ENCODE measurements around the gene ZDHHC22. TPM values are rescaled to one million over a fixed set of nuclear protein-coding genes. Genes with fewer than 3 reads are reported as not detected.

Gene ZDHHC22
- total RNA-seq, 3 donors from 2014 or later (not counting 1 experiment from before 2014, with no cell fraction given): not detected

DNA sequence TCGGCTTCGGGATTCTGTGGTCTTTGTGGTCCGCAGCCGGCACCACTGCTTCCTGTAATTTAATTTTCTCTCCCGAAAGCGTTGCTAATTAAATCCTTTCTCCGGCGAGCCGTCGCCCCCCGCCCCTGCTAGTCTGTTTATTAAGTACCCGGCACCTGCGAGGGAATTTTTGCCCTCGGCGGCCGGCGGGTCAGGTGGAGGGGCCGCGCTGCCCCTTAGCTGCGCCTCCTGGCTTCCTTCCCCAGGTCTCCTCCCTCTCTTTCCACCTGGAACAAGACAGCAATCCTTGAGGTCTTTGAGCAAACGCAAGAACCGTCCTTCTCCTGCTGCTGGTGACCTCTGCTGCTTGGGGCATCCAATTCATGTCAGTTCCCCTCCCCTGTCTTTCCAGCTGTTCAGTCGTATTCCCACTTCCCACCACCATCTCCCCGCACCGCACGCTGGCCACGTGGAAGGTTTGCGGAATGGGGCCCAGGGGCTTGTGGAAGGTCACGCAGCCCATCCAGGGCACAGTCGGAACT is 16.2 kb downstream of the ZDHHC22 start:
- peak overlapping the region; percentile 80 for H3K4me3 Mint-ChIP-seq
- peaks cover 52% of the 10 kb centered on the region for H3K4me1 ChIP-seq (ENCODE audit: control insufficient read depth, insufficient read depth, low read length)
- peak overlapping the region in 1 of 2 donors; percentile 57 for H3K27ac Mint-ChIP-seq
- intact Hi-C loops (cut with micrococcal nuclease): no loop called here
- H3K4me3 ChIP-seq (ENCODE audit: low read length): peak overlapping the region; percentile 15
- ATAC-seq (no peak), DNase-seq (peak in 1 of 2 donors; percentile 12)
- peaks cover 5% of the 10 kb centered on the region for H3K27me3 ChIP-seq (ENCODE audit: control insufficient read depth, insufficient read depth, low read length)
- peaks cover 24 to 30% of the 10 kb centered on the region in 2 donors for H3K27me3 Mint-ChIP-seq (ENCODE audit: low read depth in 2 of 2)
- H3K9me3 Mint-ChIP-seq: no peaks in the 10 kb centered on the region
- H3K27ac ChIP-seq (ENCODE audit: low read length): no peak overlapping the region
- no peaks in the 10 kb centered on the region for H3K36me3 Mint-ChIP-seq
- H3K36me3 ChIP-seq (ENCODE audit: control insufficient read depth, insufficient read depth, low read length): no peaks in the 10 kb centered on the region
- TF ChIP-seq, protein P1, sequence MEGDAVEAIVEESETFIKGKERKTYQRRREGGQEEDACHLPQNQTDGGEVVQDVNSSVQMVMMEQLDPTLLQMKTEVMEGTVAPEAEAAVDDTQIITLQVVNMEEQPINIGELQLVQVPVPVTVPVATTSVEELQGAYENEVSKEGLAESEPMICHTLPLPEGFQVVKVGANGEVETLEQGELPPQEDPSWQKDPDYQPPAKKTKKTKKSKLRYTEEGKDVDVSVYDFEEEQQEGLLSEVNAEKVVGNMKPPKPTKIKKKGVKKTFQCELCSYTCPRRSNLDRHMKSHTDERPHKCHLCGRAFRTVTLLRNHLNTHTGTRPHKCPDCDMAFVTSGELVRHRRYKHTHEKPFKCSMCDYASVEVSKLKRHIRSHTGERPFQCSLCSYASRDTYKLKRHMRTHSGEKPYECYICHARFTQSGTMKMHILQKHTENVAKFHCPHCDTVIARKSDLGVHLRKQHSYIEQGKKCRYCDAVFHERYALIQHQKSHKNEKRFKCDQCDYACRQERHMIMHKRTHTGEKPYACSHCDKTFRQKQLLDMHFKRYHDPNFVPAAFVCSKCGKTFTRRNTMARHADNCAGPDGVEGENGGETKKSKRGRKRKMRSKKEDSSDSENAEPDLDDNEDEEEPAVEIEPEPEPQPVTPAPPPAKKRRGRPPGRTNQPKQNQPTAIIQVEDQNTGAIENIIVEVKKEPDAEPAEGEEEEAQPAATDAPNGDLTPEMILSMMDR (IDR thresholded peaks at IDR 0.05): peak; percentile 49
- no peaks in the 10 kb centered on the region for H3K9me3 ChIP-seq (ENCODE audit: control insufficient read depth, insufficient read depth, low read length)
- H3K4me1 Mint-ChIP-seq: peaks cover 24 to 31% of the 10 kb centered on the region in 2 donors
- WGBS (ENCODE audit: insufficient coverage): 15% methylated on average over 30 of the region's 30 CpGs

DNA sequence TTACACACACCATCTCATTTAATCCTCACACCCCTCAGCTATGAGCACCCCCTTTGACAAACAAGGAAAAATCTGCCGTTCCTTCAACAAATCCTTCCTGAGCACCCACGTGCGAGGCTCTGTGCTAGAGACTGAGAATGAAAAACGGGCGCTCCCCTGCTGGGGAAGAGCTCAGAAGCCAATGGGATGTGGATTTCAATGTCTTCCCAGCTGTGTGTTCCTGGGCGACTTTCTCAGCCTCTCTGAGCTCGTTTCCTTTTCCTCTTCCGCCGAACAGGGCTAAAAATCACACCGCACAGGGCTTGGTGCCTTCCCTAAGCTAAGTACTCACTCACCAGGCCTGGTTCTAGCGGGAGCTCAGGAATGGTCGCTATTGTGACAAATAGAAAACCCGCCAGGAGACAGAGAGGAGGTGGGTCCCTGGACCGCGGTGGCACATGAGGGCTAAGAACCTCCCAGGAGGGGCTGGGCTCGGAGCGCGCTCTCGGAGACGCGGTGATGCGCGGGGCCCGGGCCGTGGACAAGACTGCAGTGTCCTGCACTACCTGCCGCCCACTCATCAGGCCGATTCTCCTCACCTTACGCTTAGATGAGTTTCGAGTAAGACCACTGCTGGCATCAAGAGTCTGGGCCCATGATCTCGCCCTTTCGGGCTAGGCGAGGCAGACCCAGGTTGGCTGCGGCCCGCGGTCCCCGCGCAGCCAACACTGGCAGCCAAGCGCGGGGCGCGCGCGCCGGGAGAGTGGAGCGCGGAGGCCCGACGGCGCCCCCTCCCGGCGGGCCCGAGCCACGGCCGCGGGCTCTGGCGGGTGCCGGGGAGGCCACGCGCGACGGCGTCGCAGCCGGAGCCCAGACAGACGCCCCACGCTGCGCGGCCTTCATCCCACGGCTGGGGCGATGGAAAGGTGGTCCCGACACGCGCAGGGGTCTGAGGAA is 17.0 kb downstream of the ZDHHC22 start:
- TF ChIP-seq, protein P1 (IDR thresholded peaks at IDR 0.05): peak; percentile 74
- Mint-ChIP-seq H3K36me3 (no peaks in the 10 kb centered on the region), H3K4me1 (peaks cover 24 to 31% of the 10 kb centered on the region in 2 donors), H3K27ac (peak overlapping the region in 1 of 2 donors; percentile 57), H3K9me3 (no peaks in the 10 kb centered on the region), H3K27me3 (ENCODE audit: low read depth in 2 of 2) (peaks cover 17 to 25% of the 10 kb centered on the region in 2 donors), H3K4me3 (peak overlapping the region; percentile 76)
- ATAC-seq (peak; percentile 87 to 91 (median 87)), DNase-seq (peak; percentile 72 to 88)
- Histone ChIP-seq H3K36me3 (ENCODE audit: control insufficient read depth, insufficient read depth, low read length) (no peaks in the 10 kb centered on the region), H3K4me3 (ENCODE audit: low read length) (peak overlapping the region; percentile 55), H3K4me1 (ENCODE audit: control insufficient read depth, insufficient read depth, low read length) (peaks cover 59% of the 10 kb centered on the region), H3K9me3 (ENCODE audit: control insufficient read depth, insufficient read depth, low read length) (no peaks in the 10 kb centered on the region), H3K27me3 (ENCODE audit: control insufficient read depth, insufficient read depth, low read length) (peaks cover 5% of the 10 kb centered on the region), H3K27ac (ENCODE audit: low read length) (peak overlapping the region; percentile 38)
- 7% methylated on average over 73 of the region's 73 CpGs for WGBS (ENCODE audit: insufficient coverage)
- intact Hi-C loops (cut with micrococcal nuclease): loop anchor here (1.0 kb wide), 1 partner anchor 26 kb away; the partner anchor contains the start of gene CIPC

DNA sequence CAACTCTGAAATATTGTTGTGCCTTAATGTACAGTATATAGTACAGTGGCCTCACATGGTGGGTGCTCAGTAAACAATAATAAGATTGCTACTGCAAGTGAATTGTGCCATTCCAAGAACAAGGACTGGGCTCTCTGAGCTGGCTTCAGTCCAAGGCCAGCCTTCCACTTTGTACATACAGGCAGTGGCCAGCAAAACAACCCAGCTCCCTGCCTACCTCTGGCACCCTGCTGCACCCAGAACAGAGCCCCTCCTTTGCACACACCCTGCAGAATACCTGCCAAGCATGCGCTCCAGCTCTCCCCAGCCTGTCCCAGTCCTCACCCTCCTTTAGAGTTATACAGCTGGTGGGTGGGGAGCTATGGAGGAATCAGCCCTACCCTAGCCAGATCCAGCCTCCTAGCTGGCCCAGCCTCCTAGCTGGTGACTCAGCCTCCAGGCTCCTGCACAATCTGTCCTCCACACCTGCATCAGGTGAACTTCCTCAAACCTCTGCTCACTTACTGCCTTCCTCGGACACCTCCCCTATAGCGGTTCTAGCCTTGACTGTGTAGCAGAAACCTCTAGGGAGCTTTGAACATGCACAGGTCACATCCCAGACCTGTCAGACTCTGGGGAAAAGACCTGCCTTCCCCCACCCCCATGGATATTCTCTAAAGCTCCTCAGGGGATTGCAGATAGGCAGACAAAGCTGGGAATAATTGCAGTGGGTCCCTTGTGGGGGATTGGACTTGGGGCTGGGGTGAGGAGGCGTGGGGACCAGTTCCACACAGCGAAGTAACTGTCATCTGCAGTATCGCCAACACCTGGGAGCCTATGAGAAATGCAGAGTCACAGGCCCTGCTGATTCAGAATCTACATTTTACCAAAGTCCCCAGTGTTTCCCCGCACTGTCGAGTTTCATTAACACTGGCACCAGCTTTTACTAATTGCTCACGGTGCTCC is 17.9 kb downstream of the ZDHHC22 start:
- intact Hi-C loops (cut with micrococcal nuclease): loop anchor here (1.0 kb wide), 1 partner anchor 25 kb away; the partner anchor contains the start of gene CIPC
- Histone ChIP-seq H3K27ac (ENCODE audit: low read length) (peak overlapping the region; percentile 38), H3K9me3 (ENCODE audit: control insufficient read depth, insufficient read depth, low read length) (no peaks in the 10 kb centered on the region), H3K4me3 (ENCODE audit: low read length) (peak overlapping the region; percentile 55), H3K36me3 (ENCODE audit: control insufficient read depth, insufficient read depth, low read length) (no peaks in the 10 kb centered on the region), H3K27me3 (ENCODE audit: control insufficient read depth, insufficient read depth, low read length) (peaks cover 5% of the 10 kb centered on the region), H3K4me1 (ENCODE audit: control insufficient read depth, insufficient read depth, low read length) (peaks cover 63% of the 10 kb centered on the region)
- TF ChIP-seq, protein P1 (IDR thresholded peaks at IDR 0.05): no peak
- peaks cover 24 to 31% of the 10 kb centered on the region in 2 donors for H3K4me1 Mint-ChIP-seq
- ATAC-seq: no peak
- 74% methylated on average over 8 of the region's 9 CpGs for WGBS (ENCODE audit: insufficient coverage)
- no peaks in the 10 kb centered on the region for H3K9me3 Mint-ChIP-seq
- H3K27ac Mint-ChIP-seq: peak overlapping the region in 1 of 2 donors; percentile 16
- no peaks in the 10 kb centered on the region for H3K36me3 Mint-ChIP-seq
- H3K4me3 Mint-ChIP-seq: peak overlapping the region; percentile 76
- DNase-seq: no peak
- H3K27me3 Mint-ChIP-seq (ENCODE audit: low read depth in 2 of 2): peaks cover 11 to 22% of the 10 kb centered on the region in 2 donors

Data from natural killer cell (primary cell).